Type B pancreatic cell (in vitro differentiated cells): Measurements from ENCODE around the gene JPH3. TPM values are rescaled to one million over a fixed set of nuclear protein-coding genes. Genes with fewer than 3 reads are reported as not detected.

Source experiments
- DNase-seq: peaks from one replicate; pipeline ENCODE4 v3.0.0; 2021; ENCODE audit warnings: mixed read lengths; ENCODE audit not compliant: unreplicated experiment; ENCODE audit errors: extremely low spot score
- H3K27ac Mint-ChIP-seq: 2 replicates; pipeline ENCODE4 v1.8.0; 2021; ENCODE audit warnings: mild to moderate bottlenecking, mixed read lengths
- H3K27me3 Mint-ChIP-seq: 2 replicates; pipeline ENCODE4 v1.8.0; 2021; ENCODE audit warnings: mixed read lengths
- H3K36me3 Mint-ChIP-seq: 2 replicates; pipeline ENCODE4 v1.8.0; 2021; ENCODE audit warnings: mixed read lengths
- H3K4me1 Mint-ChIP-seq: one replicate; pipeline ENCODE4 v1.8.0; 2021; ENCODE audit warnings: mixed read lengths; ENCODE audit not compliant: unreplicated experiment
- H3K4me3 Mint-ChIP-seq: 2 replicates; pipeline ENCODE4 v1.8.0; 2021; ENCODE audit warnings: mild to moderate bottlenecking, mixed read lengths
- H3K9me3 Mint-ChIP-seq: 2 replicates; pipeline ENCODE4 v1.8.0; 2021; ENCODE audit warnings: mixed read lengths
- total RNA-seq: library from RNA; stranded (reverse); gene quantifications from 2 replicates; pipeline ENCODE4 v1.2.1, GENCODE V29; 2021; ENCODE audit warnings: low replicate concordance
- TF ChIP-seq, protein P1 (sequence below): fragments of 200-600 bp; sonication (generic); conservative IDR thresholded peaks from 2 replicates; pipeline ENCODE4 v1.5.0; 2021; ENCODE audit warnings: antibody characterized with exemption, mild to moderate bottlenecking

Gene JPH3
- total RNA-seq, 1 donor from 2014 or later = 7.2 TPM

DNA sequence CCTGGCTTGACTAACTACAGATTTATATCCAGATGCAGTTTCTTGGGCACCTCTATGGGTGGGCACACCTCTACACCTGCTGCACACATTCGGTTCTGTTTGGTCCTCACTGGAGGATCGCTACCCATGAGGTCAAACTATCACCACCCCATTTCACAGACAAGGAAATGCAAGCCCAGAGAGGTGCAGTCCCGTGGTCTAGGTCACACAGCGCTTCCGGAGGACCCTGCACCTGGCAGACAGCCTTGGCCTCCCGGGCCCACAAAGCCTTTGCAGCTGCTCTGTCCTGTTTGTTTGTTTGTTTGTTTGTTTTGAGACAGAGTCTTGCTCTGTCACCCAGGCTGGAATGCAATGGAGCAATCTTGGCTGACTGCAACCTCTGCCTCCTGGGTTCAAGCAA is 39.3 kb upstream of the JPH3 start:
- Mint-ChIP-seq H3K4me3 (no peak overlapping the region), H3K9me3 (no peaks in the 10 kb centered on the region), H3K27me3 (peaks cover 5% of the 10 kb centered on the region), H3K4me1 (peaks cover 6% of the 10 kb centered on the region), H3K27ac (no peak overlapping the region), H3K36me3 (no peaks in the 10 kb centered on the region)
- DNase-seq = no peak
- TF ChIP-seq, protein P1, sequence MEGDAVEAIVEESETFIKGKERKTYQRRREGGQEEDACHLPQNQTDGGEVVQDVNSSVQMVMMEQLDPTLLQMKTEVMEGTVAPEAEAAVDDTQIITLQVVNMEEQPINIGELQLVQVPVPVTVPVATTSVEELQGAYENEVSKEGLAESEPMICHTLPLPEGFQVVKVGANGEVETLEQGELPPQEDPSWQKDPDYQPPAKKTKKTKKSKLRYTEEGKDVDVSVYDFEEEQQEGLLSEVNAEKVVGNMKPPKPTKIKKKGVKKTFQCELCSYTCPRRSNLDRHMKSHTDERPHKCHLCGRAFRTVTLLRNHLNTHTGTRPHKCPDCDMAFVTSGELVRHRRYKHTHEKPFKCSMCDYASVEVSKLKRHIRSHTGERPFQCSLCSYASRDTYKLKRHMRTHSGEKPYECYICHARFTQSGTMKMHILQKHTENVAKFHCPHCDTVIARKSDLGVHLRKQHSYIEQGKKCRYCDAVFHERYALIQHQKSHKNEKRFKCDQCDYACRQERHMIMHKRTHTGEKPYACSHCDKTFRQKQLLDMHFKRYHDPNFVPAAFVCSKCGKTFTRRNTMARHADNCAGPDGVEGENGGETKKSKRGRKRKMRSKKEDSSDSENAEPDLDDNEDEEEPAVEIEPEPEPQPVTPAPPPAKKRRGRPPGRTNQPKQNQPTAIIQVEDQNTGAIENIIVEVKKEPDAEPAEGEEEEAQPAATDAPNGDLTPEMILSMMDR = no peak

DNA sequence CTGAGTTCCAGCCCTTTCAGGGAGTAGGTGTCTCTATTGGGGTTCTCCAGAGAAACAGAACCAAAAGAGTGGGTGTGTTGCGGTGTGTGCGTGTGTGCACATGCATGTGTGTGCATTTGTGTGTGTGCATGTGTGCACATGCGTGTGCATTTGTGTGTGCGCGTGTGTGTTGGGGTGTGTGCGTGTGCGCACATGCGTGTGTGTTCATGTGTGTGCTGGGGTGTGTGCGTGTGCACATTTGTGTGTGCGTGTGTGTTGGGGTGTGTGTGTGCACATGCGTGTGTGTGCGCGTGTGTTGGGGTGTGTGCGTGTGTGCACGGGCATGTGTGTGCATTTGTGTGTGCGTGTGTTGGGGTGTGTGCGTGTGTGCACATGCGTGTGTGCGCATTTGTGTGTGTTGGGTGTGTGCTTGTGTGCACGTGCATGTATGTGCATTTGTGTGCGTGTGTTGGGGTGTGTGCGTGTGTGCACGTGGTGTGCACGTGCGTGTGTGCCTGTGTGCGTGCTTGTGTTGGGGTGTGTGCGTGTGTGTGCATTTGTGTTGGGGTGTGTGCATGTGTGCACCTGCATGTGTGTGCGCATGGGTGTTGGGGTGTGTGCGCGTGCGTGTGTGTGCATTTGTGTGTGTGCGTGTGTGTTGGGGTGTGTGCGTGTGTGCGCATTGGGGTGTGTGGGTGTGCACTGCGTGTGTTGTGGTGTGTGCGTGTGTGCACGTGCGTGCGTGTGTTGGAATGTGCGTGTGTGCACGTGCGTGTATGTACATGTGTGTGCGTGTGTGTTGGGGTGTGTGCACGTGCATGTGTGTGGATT is 38.4 kb upstream of the JPH3 start:
- Mint-ChIP-seq H3K36me3 (no peaks in the 10 kb centered on the region), H3K4me3 (no peak overlapping the region)

DNA sequence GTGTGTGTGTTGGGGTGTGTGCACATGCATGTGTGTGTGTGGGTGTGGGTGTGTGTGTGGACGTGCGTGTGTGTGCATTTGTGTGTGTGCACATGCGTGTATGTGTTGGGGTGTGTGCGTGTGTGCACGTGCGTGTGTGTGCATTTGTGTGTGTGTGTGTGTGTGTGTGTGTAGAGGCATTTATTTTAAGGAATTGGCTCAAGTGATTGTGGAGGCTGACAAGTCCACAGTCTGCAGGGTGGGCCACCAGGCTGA is 37.9 kb upstream of the JPH3 start:
- Mint-ChIP-seq H3K27ac (no peak overlapping the region), H3K4me1 (peaks cover 6% of the 10 kb centered on the region), H3K9me3 (no peaks in the 10 kb centered on the region), H3K4me3 (no peak overlapping the region), H3K27me3 (no peaks in the 10 kb centered on the region), H3K36me3 (no peaks in the 10 kb centered on the region)
- TF ChIP-seq, protein P1 = no peak
- DNase-seq = no peak

More for the DNA sequence above, 38.4 kb upstream of the JPH3 start:
- Mint-ChIP-seq H3K4me1 (peaks cover 6% of the 10 kb centered on the region), H3K9me3 (no peaks in the 10 kb centered on the region), H3K27me3 (peaks cover under 1% of the 10 kb centered on the region), H3K27ac (no peak overlapping the region)
- TF ChIP-seq, protein P1 = no peak
- no peak for DNase-seq

DNA sequence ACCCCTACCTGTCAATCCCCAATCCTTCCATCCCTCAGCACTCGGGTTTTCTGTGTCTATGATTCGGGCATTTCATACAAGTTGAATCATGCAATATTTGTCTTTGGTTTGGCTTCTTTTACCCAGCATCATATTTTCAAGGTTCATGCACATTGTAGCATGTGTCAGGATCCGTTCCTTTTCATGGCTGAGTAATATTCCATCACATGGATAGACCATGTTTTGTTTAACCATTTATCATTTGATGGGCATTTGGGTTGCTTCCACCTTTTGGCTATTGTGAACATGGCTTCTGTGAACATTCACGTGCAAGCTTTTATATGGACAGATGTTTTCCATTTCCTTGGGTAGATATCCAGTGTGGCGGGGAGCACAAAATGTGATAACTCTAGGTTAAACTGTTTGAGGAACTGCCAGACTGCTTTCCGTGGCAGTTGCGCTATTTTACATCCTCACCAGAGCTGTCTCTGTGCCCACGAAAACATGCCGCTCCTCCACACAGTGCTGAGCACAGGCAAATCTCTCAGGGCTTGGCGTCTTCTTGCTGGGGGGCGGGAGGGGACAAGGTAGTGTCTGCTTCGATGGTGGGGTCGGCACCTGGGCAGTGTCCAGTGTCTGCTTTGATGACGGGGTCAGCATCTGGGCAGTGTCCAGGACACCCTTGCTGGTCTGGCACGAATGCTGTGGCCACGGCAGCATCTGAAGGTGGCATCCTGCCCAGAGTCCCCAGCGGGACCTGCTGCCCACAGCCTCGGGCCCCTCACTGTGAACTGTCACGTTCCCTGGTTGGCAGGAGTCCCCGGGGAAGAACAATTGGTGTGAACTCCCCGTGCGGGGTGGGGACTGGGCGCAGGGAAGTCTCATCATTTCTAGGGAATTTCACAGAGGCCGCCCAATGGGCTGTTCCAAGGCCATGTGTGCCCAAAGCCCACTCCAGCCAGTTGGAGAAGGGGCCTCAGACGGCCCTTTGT is 32.4 kb upstream of the JPH3 start:
- H3K36me3 Mint-ChIP-seq = no peaks in the 10 kb centered on the region
- TF ChIP-seq, protein P1 = no peak
- H3K27ac Mint-ChIP-seq = no peak overlapping the region
- DNase-seq = no peak
- no peaks in the 10 kb centered on the region for H3K27me3 Mint-ChIP-seq
- no peak overlapping the region for H3K4me3 Mint-ChIP-seq
- peaks cover 12% of the 10 kb centered on the region for H3K4me1 Mint-ChIP-seq
- no peaks in the 10 kb centered on the region for H3K9me3 Mint-ChIP-seq

DNA sequence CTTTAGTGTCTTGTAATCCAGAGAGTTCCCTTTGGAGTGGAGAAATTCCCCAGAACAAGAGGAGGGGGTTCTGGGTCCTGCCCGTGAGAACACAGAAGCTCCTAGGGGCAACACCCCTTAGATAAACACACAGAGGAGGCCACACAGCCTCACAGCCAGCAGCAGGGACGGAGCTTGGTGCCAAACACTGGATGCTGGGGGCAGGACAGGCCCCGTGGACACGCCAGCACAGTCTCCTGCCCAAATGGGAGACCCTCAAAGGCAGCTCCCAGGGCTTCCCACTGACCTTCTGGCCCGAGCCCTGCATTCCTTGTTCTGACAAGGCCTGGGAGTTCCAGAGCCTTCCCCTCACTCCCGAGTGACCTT is 31.8 kb upstream of the JPH3 start:
- no peak overlapping the region for H3K4me3 Mint-ChIP-seq
- no peaks in the 10 kb centered on the region for H3K36me3 Mint-ChIP-seq
- H3K9me3 Mint-ChIP-seq = no peaks in the 10 kb centered on the region
- no peaks in the 10 kb centered on the region for H3K27me3 Mint-ChIP-seq
- peaks cover 16% of the 10 kb centered on the region for H3K4me1 Mint-ChIP-seq
- no peak overlapping the region for H3K27ac Mint-ChIP-seq
- TF ChIP-seq, protein P1 = no peak
- no peak for DNase-seq
